ENCODE data around the gene HCN3. TPM values are rescaled to one million over a fixed set of nuclear protein-coding genes. Genes with fewer than 3 reads are reported as not detected.
A peak's percentile ranks its signal among the peaks of the same experiment; 100 is the strongest.
"Not testable (repeated sequence)": the region's sequence is repeated elsewhere in the genome, so short reads cannot be mapped to it uniquely, and the experiment has no call there.

HCN3 gene
- 1 to 10 TPM; 1.7 to 2.7 (median 2.4) TPM for total RNA-seq

- H3K4me3 ChIP-seq: peak within 1 kb of the TSS; percentile 43 to 89 (median 78)
- H3K4me1 ChIP-seq: peaks cover 0 to 38% (median 20%) of the 10 kb centered on the region in 4 donors
- DNase-seq (ENCODE audit: low spot score in 2 of 2): peak; percentile 96 to 98
- TF ChIP-seq POLR2A (IDR thresholded peaks at IDR 0.05) (no peak), CTCF (IDR thresholded peaks at IDR 0.05) (peak; percentile 81 to 94 (median 85)), EP300 (IDR thresholded peaks at IDR 0.05) (peak in 1 of 2 donors; percentile 28)
- WGBS, 2 donors: 1 to 3% methylated on average over 41 to 55 of the region's 68 CpGs
- no peaks in the 10 kb centered on the region for H3K36me3 ChIP-seq
- H3K27ac ChIP-seq: peak within 1 kb of the TSS in 3 of 4 donors; percentile 72 to 86 (median 78)
- no peaks in the 10 kb centered on the region for H3K27me3 ChIP-seq
- H3K9me3 ChIP-seq: no peaks in the 10 kb centered on the region
These were observed at the start of gene HCN3 for GRCh38 chr1:155277070-155277901. Gene HCN3, plus strand, starts transcription at chr1:155277463. Its CDS starts 128 bp downstream, at chr1:155277591.

- Histone ChIP-seq H3K36me3 (no peaks in the 10 kb centered on the region), H3K4me1 (peaks cover 0 to 41% (median 9%) of the 10 kb centered on the region in 4 donors), H3K27me3 (no peaks in the 10 kb centered on the region), H3K27ac (peak overlapping the region; percentile 74 to 88 (median 81)), H3K9me3 (no peaks in the 10 kb centered on the region), H3K4me3 (peak overlapping the region; percentile 35 to 73 (median 63))
- DNase-seq (ENCODE audit: low spot score in 2 of 2): no peak
- TF ChIP-seq CTCF (IDR thresholded peaks at IDR 0.05) (no peak), EP300 (IDR thresholded peaks at IDR 0.05) (no peak), POLR2A (IDR thresholded peaks at IDR 0.05) (no peak)
- WGBS, 2 donors: 46 to 50% methylated on average over 9 of the region's 9 CpGs
These were observed 49.2 kb upstream of the HCN3 start for GRCh38 chr1:155228096-155228427.

- WGBS, 2 donors: 54 to 78% methylated on average over 3 of the region's 3 CpGs
- not testable (repeated sequence) for H3K27me3 ChIP-seq; H3K9me3 ChIP-seq; H3K4me3 ChIP-seq; DNase-seq (ENCODE audit: low spot score in 2 of 2)
- Histone ChIP-seq H3K27ac (peak overlapping the region in 2 of 4 donors; percentile 53 to 64), H3K4me1 (peaks cover 0 to 31% (median 5%) of the 10 kb centered on the region in 4 donors), H3K36me3 (peaks cover 0 to 13% (median 0%) of the 10 kb centered on the region in 3 donors)
These were observed 46.0 kb upstream of the HCN3 start for GRCh38 chr1:155231302-155231701.

- H3K27ac ChIP-seq: peak overlapping the region in 2 of 4 donors; percentile 53 to 64
- DNase-seq (ENCODE audit: low spot score in 2 of 2); H3K9me3 ChIP-seq; H3K4me3 ChIP-seq; H3K27me3 ChIP-seq: not testable (repeated sequence)
- 31 to 45% methylated on average over 10 of the region's 13 CpGs for WGBS, 2 donors
- H3K4me1 ChIP-seq: peaks cover 0 to 24% (median 3%) of the 10 kb centered on the region in 4 donors
- H3K36me3 ChIP-seq: peaks cover 0 to 23% (median 0%) of the 10 kb centered on the region in 3 donors
These were observed 45.0 kb upstream of the HCN3 start for GRCh38 chr1:155232001-155232978.

- H3K9me3 ChIP-seq; H3K4me3 ChIP-seq; DNase-seq (ENCODE audit: low spot score in 2 of 2); H3K27me3 ChIP-seq; H3K27ac ChIP-seq: not testable (repeated sequence)
- Histone ChIP-seq H3K36me3 (peaks cover 0 to 32% (median 4%) of the 10 kb centered on the region in 3 donors), H3K4me1 (peaks cover 0 to 18% (median 0%) of the 10 kb centered on the region in 4 donors)
- 100% methylated on average over 1 of the region's 5 CpGs; no CpG with 5 or more reads in 1 of the 2 donors for WGBS, 2 donors
These were observed 43.8 kb upstream of the HCN3 start for GRCh38 chr1:155233502-155233901.

GRCh38 chr1:155235375-155235774 lies 41.9 kb upstream of the HCN3 start:
- H3K9me3 ChIP-seq; H3K4me3 ChIP-seq; H3K27ac ChIP-seq; DNase-seq (ENCODE audit: low spot score in 2 of 2); H3K27me3 ChIP-seq: not testable (repeated sequence)
- 87 to 94% methylated on average over 5 to 6 of the region's 9 CpGs for WGBS, 2 donors
- Histone ChIP-seq H3K36me3 (peaks cover 0 to 46% (median 4%) of the 10 kb centered on the region in 3 donors), H3K4me1 (peaks cover 0 to 25% (median 0%) of the 10 kb centered on the region in 4 donors)

All from tibial nerve (tissue), 4 donors.